ENCODE measurements around the gene IVD. TPM values are rescaled to one million over a fixed set of nuclear protein-coding genes. Genes with fewer than 3 reads are reported as not detected.
A peak's percentile ranks its signal among the peaks of the same experiment; 100 is the strongest.

Gene IVD
- total and polyA plus RNA-seq, 2 donors from 2014 or later, result 76.9 to 83.0 TPM

GRCh38 chr15:40421246-40422157, 15.9 kb downstream of the IVD start:
- FAIRE-seq (no peak), DNase-seq (peak; percentile 78 to 92 (median 83))
- peak; percentile 98 for TF ChIP-seq CTCF (IDR thresholded peaks at IDR 0.05; ENCODE audit: borderline replicate concordance, extremely low read depth, insufficient read depth)
- no peak overlapping the region for H3K4me3 ChIP-seq (ENCODE audit: low read length in 3 of 3)
- no peaks in the 10 kb centered on the region for H3K9me3 ChIP-seq (ENCODE audit: control insufficient read depth in 2 of 3, insufficient read depth in 1 of 3, low read length in 3 of 3)
- no peak overlapping the region for H3K27ac ChIP-seq (ENCODE audit: low read depth in 2 of 2, low read length in 2 of 2)
- intact Hi-C loops (cut with DNase I), result loop anchor here (10.0 kb wide), 1 partner anchor 147 kb away; no protein-coding TSS in a partner anchor
- H3K27me3 ChIP-seq (ENCODE audit: control insufficient read depth, insufficient read depth, low read length), result no peaks in the 10 kb centered on the region
- H3K4me1 ChIP-seq (ENCODE audit: control insufficient read depth in 2 of 3, insufficient read depth in 2 of 3, low read depth in 1 of 3, low read length in 3 of 3), result peaks cover 0 to 13% (median 12%) of the 10 kb centered on the region in 3 donors
- no peak overlapping the region for H3K9ac ChIP-seq (ENCODE audit: low read length in 3 of 3)
- H3K36me3 ChIP-seq (ENCODE audit: control insufficient read depth in 2 of 3, insufficient read depth in 3 of 3, low read length in 3 of 3), result peaks cover 0 to 3% (median 3%) of the 10 kb centered on the region in 3 donors

DNA sequence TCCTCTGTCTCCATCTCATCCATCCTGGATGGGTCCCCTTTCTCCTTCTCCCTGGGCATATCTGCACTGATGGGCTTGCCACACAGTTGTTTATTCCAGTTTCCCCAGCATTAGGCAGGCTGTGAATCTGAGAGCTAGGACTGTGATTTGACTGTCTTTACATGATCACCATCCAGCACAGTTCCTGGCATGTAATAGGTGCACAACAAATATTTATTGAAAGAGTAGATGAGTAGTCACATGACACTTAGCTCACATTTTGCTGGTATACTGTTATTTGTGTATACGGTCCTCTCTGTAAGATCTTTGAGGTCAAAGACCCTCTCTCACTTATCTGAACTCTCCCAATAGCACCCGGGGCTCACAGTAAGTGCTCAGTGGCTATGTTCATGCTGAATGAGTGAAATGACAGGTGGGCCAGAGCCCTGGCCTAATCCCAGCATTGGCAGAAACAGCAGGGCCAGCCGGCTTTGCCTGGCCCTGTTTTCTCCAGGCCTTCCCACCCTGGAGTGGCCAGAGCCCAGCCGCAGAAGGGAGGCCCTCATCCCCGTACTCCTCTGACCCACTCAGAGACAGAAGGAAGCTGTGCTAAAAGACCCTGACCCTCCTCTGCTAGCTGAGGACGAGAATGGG, 19.0 kb downstream of the IVD start:
- H3K9ac ChIP-seq (ENCODE audit: low read length in 3 of 3), result no peak overlapping the region
- no peak for TF ChIP-seq CTCF (IDR thresholded peaks at IDR 0.05; ENCODE audit: borderline replicate concordance, extremely low read depth, insufficient read depth)
- FAIRE-seq, result no peak
- peaks cover 0 to 13% (median 12%) of the 10 kb centered on the region in 3 donors for H3K4me1 ChIP-seq (ENCODE audit: control insufficient read depth in 2 of 3, insufficient read depth in 2 of 3, low read depth in 1 of 3, low read length in 3 of 3)
- intact Hi-C loops (cut with DNase I), result loop anchor here (10.0 kb wide), 1 partner anchor 150 kb away; no protein-coding TSS in a partner anchor
- no peaks in the 10 kb centered on the region for H3K9me3 ChIP-seq (ENCODE audit: control insufficient read depth in 2 of 3, insufficient read depth in 1 of 3, low read length in 3 of 3)
- no peaks in the 10 kb centered on the region for H3K27me3 ChIP-seq (ENCODE audit: control insufficient read depth, insufficient read depth, low read length)
- no peak for DNase-seq
- no peak overlapping the region for H3K4me3 ChIP-seq (ENCODE audit: low read length in 3 of 3)
- H3K27ac ChIP-seq (ENCODE audit: low read depth in 2 of 2, low read length in 2 of 2), result no peak overlapping the region
- no peaks in the 10 kb centered on the region for H3K36me3 ChIP-seq (ENCODE audit: control insufficient read depth in 2 of 3, insufficient read depth in 3 of 3, low read length in 3 of 3)

DNA sequence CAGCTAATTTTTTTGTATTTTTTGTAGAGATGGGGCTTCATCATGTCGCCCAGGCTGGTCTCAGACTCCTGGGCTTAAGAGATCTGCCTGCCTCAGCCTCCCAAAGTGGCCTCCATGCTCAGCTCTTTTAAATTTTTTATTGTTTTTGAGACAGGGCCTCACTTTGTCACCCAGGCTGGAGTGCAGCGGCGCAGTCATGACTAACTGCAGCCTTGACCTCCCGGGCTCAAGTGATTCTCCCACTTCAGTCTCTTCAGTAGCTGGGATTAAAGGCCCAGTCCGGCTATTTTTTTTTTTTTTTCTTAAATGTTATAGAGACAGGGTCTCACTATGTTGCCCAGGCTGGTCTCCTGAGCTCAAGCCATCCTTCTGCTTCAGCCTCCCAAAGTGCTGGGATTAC, 20.1 kb downstream of the IVD start:
- H3K36me3 ChIP-seq (ENCODE audit: control insufficient read depth in 2 of 3, insufficient read depth in 3 of 3, low read length in 3 of 3), result no peaks in the 10 kb centered on the region
- no peaks in the 10 kb centered on the region for H3K9me3 ChIP-seq (ENCODE audit: control insufficient read depth in 2 of 3, insufficient read depth in 1 of 3, low read length in 3 of 3)
- FAIRE-seq (no peak), DNase-seq (peak in 1 of 5 donors; percentile 13)
- intact Hi-C loops (cut with DNase I), result loop anchor here (10.0 kb wide), 1 partner anchor 151 kb away; no protein-coding TSS in a partner anchor
- H3K4me1 ChIP-seq (ENCODE audit: control insufficient read depth in 2 of 3, insufficient read depth in 2 of 3, low read depth in 1 of 3, low read length in 3 of 3), result peaks cover 0 to 6% (median 6%) of the 10 kb centered on the region in 3 donors
- H3K9ac ChIP-seq (ENCODE audit: low read length in 3 of 3), result no peak overlapping the region
- H3K27me3 ChIP-seq (ENCODE audit: control insufficient read depth, insufficient read depth, low read length), result no peaks in the 10 kb centered on the region
- no peak overlapping the region for H3K4me3 ChIP-seq (ENCODE audit: low read length in 3 of 3)
- H3K27ac ChIP-seq (ENCODE audit: low read depth in 2 of 2, low read length in 2 of 2), result no peak overlapping the region
- no peak for TF ChIP-seq CTCF (IDR thresholded peaks at IDR 0.05; ENCODE audit: borderline replicate concordance, extremely low read depth, insufficient read depth)
